Natural killer cell (primary cell): ENCODE data around the gene CEP72. TPM values are rescaled to one million over a fixed set of nuclear protein-coding genes. Genes with fewer than 3 reads are reported as not detected.
"Not testable (repeated sequence)": the region's sequence is repeated elsewhere in the genome, so short reads cannot be mapped to it uniquely, and the experiment has no call there.

ENCODE experiments used
- ATAC-seq, 3 donors: fragments of 150-1000 bp in 2 of 3; fragments of 200-7000 bp in 1 of 3; cut with Tn5 transposase; 1 replicate in 1 of 3; 2 replicates in 2 of 3; pipeline ENCODE4 v1.10.0; 2021; ENCODE audit warnings: mild to moderate bottlenecking in 2 of 3, moderate library complexity in 2 of 3
- DNase-seq, 2 donors: peaks; one replicate each; pipeline versions ENCODE4 v3.0.0 to v3.0.0-alpha.2; 2013 to 2021; ENCODE audit warnings: mixed read lengths in 1 of 2
- H3K27ac ChIP-seq: one replicate; pipeline ENCODE4 v1.5.1; 2013; ENCODE audit warnings: mild to moderate bottlenecking, low read length
- H3K27me3 ChIP-seq: one replicate; pipeline ENCODE4 v1.6.1; 2013; ENCODE audit warnings: low read length; ENCODE audit not compliant: control insufficient read depth, insufficient read depth
- H3K36me3 ChIP-seq: one replicate; pipeline ENCODE4 v1.6.1; 2013; ENCODE audit warnings: low read length; ENCODE audit not compliant: control insufficient read depth, insufficient read depth
- H3K4me1 ChIP-seq: one replicate; pipeline ENCODE4 v1.6.1; 2013; ENCODE audit warnings: low read length; ENCODE audit not compliant: control insufficient read depth, insufficient read depth
- H3K4me3 ChIP-seq: one replicate; pipeline ENCODE4 v1.5.1; 2013; ENCODE audit warnings: low read length
- H3K9me3 ChIP-seq: one replicate; pipeline ENCODE4 v1.6.1; 2013; ENCODE audit warnings: low read length; ENCODE audit not compliant: control insufficient read depth, insufficient read depth
- H3K27ac Mint-ChIP-seq, 2 donors: one replicate each; pipeline ENCODE4 v1.8.0; 2022; ENCODE audit warnings: mild to moderate bottlenecking in 2 of 2, mixed read lengths in 2 of 2, moderate library complexity in 1 of 2
- H3K27me3 Mint-ChIP-seq, 2 donors: one replicate each; pipeline ENCODE4 v1.8.0; 2022; ENCODE audit warnings: low read depth in 2 of 2, mixed read lengths in 2 of 2
- H3K36me3 Mint-ChIP-seq: one replicate; pipeline ENCODE4 v1.8.0; 2022; ENCODE audit warnings: mixed read lengths
- H3K4me1 Mint-ChIP-seq, 2 donors: one replicate each; pipeline ENCODE4 v1.8.0; 2022; ENCODE audit warnings: mixed read lengths in 2 of 2
- H3K4me3 Mint-ChIP-seq: one replicate; pipeline ENCODE4 v1.8.0; 2022; ENCODE audit warnings: mild to moderate bottlenecking, moderate library complexity, mixed read lengths
- H3K9me3 Mint-ChIP-seq, 2 donors: one replicate each; pipeline ENCODE4 v1.8.0; 2022; ENCODE audit warnings: mixed read lengths in 2 of 2
- WGBS: methylation state at CpG from one replicate; pipeline ENCODE4 v1.1.7; 2013; ENCODE audit warnings: missing lambda C conversion rate; ENCODE audit not compliant: insufficient coverage; 5-methylcytosine and 5-hydroxymethylcytosine counted together
- intact Hi-C: fragments of 100-400 bp; cut with micrococcal nuclease; formaldehyde crosslinking; loops from one replicate; pipeline ENCODE4 v1.14.2; 2022
- total RNA-seq, 4 donors: library from RNA; stranded (reverse); fragments of 120-200 nt in 1 of 4; gene quantifications; one replicate each; pipeline versions ENCODE4 v1.2.3 to v1.2.4, GENCODE V29; 2013 to 2022
- TF ChIP-seq, protein P1 (sequence below): fragments of 200-600 bp; IDR thresholded peaks from one replicate; pipeline ENCODE4 v1.8.0; 2022; ENCODE audit warnings: antibody characterized with exemption

Gene CEP72
- total RNA-seq, 3 donors from 2014 or later (not counting 1 experiment from before 2014, with no cell fraction given): 12.2 to 15.1 (median 12.3) TPM

GRCh38 chr5:677131-678101 is 65.3 kb downstream of the CEP72 start:
- Histone ChIP-seq H3K4me3 (no peak overlapping the region), H3K36me3 (no peaks in the 10 kb centered on the region), H3K27me3 (no peaks in the 10 kb centered on the region), H3K27ac (no peak overlapping the region), H3K4me1 (peaks cover 13% of the 10 kb centered on the region), H3K9me3 (no peaks in the 10 kb centered on the region)
- Mint-ChIP-seq H3K4me1 (peaks cover 5 to 9% of the 10 kb centered on the region in 2 donors), H3K27ac (no peak overlapping the region), H3K36me3 (no peaks in the 10 kb centered on the region), H3K4me3 (no peak overlapping the region), H3K9me3 (no peaks in the 10 kb centered on the region), H3K27me3 (no peaks in the 10 kb centered on the region)
- no peak for ATAC-seq
- intact Hi-C loops: no loop called here
- 87% methylated on average over 44 of the region's 44 CpGs for WGBS
- TF ChIP-seq, protein P1, sequence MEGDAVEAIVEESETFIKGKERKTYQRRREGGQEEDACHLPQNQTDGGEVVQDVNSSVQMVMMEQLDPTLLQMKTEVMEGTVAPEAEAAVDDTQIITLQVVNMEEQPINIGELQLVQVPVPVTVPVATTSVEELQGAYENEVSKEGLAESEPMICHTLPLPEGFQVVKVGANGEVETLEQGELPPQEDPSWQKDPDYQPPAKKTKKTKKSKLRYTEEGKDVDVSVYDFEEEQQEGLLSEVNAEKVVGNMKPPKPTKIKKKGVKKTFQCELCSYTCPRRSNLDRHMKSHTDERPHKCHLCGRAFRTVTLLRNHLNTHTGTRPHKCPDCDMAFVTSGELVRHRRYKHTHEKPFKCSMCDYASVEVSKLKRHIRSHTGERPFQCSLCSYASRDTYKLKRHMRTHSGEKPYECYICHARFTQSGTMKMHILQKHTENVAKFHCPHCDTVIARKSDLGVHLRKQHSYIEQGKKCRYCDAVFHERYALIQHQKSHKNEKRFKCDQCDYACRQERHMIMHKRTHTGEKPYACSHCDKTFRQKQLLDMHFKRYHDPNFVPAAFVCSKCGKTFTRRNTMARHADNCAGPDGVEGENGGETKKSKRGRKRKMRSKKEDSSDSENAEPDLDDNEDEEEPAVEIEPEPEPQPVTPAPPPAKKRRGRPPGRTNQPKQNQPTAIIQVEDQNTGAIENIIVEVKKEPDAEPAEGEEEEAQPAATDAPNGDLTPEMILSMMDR: no peak
- peak in 1 of 2 donors; percentile 15 for DNase-seq

DNA sequence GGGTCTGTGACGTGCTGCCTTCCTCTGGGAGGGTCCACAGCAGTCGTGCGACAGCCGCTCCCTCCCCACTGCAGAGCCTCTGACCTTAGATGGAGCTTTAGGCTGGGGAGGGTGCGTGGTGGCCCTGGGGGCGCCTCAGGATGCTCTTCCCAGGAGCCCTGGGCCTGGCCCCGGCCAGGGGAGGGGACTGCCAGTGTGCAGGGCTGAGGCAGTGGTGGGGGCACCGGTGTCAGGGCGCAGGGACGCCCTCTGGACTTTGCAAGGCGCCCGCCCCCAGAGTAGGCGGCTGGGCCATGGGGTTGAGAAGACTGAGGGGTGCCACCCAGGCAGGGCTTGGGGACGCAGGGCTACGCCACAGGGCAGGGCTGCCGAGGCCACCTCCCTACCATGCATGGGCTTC is 66.4 kb downstream of the CEP72 start:
- H3K27ac Mint-ChIP-seq, H3K36me3 ChIP-seq, H3K4me3 ChIP-seq, H3K36me3 Mint-ChIP-seq, H3K4me3 Mint-ChIP-seq, H3K27me3 Mint-ChIP-seq, DNase-seq, ATAC-seq, H3K4me1 Mint-ChIP-seq, intact Hi-C loops, H3K9me3 Mint-ChIP-seq, H3K9me3 ChIP-seq, H3K4me1 ChIP-seq, H3K27ac ChIP-seq, H3K27me3 ChIP-seq: not testable (repeated sequence)
- 81% methylated on average over 9 of the region's 16 CpGs for WGBS

GRCh38 chr5:679166-679895 is 67.2 kb downstream of the CEP72 start:
- H3K27me3 ChIP-seq, H3K4me3 Mint-ChIP-seq, H3K4me1 ChIP-seq, H3K27ac Mint-ChIP-seq, H3K4me1 Mint-ChIP-seq, intact Hi-C loops, H3K36me3 ChIP-seq, ATAC-seq, H3K27ac ChIP-seq, H3K27me3 Mint-ChIP-seq, H3K4me3 ChIP-seq, H3K9me3 ChIP-seq, H3K36me3 Mint-ChIP-seq, DNase-seq, H3K9me3 Mint-ChIP-seq: not testable (repeated sequence)
- 78% methylated on average over 10 of the region's 17 CpGs for WGBS

DNA sequence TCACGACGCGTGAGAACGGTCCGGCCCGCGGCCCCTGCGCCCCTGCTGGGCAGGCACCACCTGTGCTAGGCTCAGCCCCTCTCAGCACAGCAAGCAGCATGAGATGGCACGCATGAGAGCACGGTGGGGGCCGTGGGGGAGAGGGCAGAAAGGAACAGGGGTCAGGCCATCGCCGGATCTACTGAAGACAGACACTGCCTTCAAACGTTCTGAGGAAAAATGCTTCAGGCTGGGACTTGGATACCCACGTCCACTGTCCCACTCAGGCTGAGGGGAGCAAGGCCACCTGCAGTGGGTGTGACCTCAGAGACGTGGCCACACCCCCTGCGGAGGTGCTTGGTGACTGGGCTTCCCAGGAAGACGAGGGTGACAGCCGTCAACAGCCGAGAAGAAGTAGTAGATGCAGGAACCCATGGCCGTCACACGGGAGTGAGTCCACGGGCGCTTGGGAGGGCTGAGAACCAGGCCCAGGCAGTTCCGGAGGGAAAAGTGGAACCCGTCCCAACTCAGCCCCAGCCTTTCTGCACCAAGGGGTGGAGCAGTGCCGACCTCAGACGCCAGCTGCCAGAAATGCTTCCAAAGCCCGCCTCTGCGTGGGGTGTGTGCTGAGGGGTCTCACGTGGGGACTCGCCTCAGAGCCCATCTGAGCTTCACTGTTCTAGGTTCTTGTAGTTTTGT is 68.1 kb downstream of the CEP72 start:
- H3K4me3 ChIP-seq, H3K27me3 ChIP-seq, H3K4me1 Mint-ChIP-seq, H3K27ac Mint-ChIP-seq, H3K9me3 Mint-ChIP-seq, H3K9me3 ChIP-seq, H3K36me3 Mint-ChIP-seq, H3K4me3 Mint-ChIP-seq, H3K27ac ChIP-seq, DNase-seq, H3K27me3 Mint-ChIP-seq, H3K4me1 ChIP-seq, H3K36me3 ChIP-seq, ATAC-seq, intact Hi-C loops: not testable (repeated sequence)
- 87% methylated on average over 5 of the region's 32 CpGs for WGBS

- H3K4me1 Mint-ChIP-seq, H3K27me3 ChIP-seq, intact Hi-C loops, ATAC-seq, H3K36me3 ChIP-seq, H3K27ac Mint-ChIP-seq, H3K27me3 Mint-ChIP-seq, H3K9me3 ChIP-seq, H3K9me3 Mint-ChIP-seq, H3K27ac ChIP-seq, H3K4me3 ChIP-seq, H3K36me3 Mint-ChIP-seq, DNase-seq, H3K4me3 Mint-ChIP-seq, H3K4me1 ChIP-seq: not testable (repeated sequence)
- 97% methylated on average over 13 of the region's 13 CpGs for WGBS
Observed at GRCh38 chr5:680836-681235, 68.7 kb downstream of the CEP72 start.

DNA sequence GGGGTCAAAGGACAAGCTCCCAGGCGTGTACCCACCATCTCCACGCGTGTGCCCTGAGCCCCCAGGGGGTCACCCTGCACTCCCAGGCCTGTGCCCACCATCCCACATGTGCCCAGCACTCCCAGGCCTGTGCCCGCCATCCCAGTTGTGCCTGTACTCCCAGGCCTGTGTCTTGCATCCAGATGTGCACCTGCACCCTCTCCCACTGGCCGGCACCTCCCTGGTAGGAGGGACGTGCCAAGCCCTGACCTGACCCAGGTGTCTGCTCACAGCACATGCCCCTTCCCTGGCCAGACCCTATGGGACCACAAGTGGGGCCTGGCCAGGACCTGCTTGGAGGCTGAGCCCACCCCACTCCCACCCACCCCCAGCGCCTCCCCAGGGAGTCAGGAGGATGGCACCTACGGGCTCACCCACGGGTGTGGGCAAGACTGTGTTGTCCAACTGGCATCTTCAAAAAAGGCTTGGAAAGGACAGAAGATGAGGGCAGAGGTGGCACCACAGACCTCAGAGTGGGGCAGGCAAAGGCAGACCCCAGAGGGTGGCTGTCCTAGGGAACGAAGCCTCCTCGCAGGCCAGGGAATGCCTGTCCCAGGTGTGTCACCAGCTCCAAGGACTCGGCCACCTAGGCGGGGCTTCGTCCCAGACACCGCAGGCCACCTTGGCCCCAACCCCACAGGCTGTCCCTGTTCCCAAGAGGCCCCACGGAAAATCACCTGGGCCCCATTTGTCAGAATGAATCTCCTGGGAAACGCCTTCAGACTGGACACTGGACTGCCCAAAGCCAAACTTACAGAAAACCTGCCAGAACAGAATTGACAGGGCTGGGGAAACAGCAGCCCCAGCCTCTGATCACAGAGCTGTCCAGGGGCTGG is 69.4 kb downstream of the CEP72 start:
- H3K4me3 ChIP-seq, H3K4me3 Mint-ChIP-seq, H3K27me3 ChIP-seq, ATAC-seq, intact Hi-C loops, H3K36me3 Mint-ChIP-seq, H3K36me3 ChIP-seq, H3K4me1 Mint-ChIP-seq, H3K4me1 ChIP-seq, H3K9me3 Mint-ChIP-seq, H3K9me3 ChIP-seq, H3K27me3 Mint-ChIP-seq, H3K27ac Mint-ChIP-seq, DNase-seq, H3K27ac ChIP-seq: not testable (repeated sequence)
- 86% methylated on average over 15 of the region's 17 CpGs for WGBS
